Measurements from ENCODE around the gene C1QTNF6. TPM values are rescaled to one million over a fixed set of nuclear protein-coding genes. Genes with fewer than 3 reads are reported as not detected.
"Not testable (repeated sequence)": the region's sequence is repeated elsewhere in the genome, so short reads cannot be mapped to it uniquely, and the experiment has no call there.

Gene C1QTNF6
- total RNA-seq, 1 donor from 2014 or later = 6.1 TPM

DNA sequence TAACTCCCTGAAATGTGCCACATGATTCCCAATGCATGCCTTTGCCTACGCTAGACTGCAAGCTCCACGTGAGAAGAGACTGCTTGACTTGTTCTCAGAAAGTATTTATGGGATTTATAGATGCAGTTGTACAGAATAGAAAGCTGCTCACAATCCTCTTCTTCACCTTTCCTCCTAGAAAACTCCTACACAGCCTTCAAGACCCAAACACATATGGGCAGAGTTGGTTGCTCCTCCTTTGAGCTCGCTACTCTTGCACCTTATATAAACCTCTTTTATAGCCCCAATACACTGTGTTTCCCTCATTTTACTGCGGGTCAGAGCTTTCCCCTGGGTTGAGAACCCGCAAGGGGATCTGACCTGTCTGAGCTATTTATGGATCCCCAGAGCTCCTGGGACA is 16.4 kb downstream of the C1QTNF6 start:
- DNase-seq = no peak
- Histone ChIP-seq H3K27ac (no peak overlapping the region), H3K9me3 (no peaks in the 10 kb centered on the region), H3K27me3 (no peaks in the 10 kb centered on the region), H3K4me1 (peaks cover 21% of the 10 kb centered on the region), H3K4me3 (no peak overlapping the region), H3K36me3 (no peaks in the 10 kb centered on the region)
- TF ChIP-seq, protein P1, sequence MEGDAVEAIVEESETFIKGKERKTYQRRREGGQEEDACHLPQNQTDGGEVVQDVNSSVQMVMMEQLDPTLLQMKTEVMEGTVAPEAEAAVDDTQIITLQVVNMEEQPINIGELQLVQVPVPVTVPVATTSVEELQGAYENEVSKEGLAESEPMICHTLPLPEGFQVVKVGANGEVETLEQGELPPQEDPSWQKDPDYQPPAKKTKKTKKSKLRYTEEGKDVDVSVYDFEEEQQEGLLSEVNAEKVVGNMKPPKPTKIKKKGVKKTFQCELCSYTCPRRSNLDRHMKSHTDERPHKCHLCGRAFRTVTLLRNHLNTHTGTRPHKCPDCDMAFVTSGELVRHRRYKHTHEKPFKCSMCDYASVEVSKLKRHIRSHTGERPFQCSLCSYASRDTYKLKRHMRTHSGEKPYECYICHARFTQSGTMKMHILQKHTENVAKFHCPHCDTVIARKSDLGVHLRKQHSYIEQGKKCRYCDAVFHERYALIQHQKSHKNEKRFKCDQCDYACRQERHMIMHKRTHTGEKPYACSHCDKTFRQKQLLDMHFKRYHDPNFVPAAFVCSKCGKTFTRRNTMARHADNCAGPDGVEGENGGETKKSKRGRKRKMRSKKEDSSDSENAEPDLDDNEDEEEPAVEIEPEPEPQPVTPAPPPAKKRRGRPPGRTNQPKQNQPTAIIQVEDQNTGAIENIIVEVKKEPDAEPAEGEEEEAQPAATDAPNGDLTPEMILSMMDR (IDR thresholded peaks at IDR 0.05) = no peak
- ATAC-seq = no peak
- intact Hi-C loops (cut with DNase I) = no loop called here

DNA sequence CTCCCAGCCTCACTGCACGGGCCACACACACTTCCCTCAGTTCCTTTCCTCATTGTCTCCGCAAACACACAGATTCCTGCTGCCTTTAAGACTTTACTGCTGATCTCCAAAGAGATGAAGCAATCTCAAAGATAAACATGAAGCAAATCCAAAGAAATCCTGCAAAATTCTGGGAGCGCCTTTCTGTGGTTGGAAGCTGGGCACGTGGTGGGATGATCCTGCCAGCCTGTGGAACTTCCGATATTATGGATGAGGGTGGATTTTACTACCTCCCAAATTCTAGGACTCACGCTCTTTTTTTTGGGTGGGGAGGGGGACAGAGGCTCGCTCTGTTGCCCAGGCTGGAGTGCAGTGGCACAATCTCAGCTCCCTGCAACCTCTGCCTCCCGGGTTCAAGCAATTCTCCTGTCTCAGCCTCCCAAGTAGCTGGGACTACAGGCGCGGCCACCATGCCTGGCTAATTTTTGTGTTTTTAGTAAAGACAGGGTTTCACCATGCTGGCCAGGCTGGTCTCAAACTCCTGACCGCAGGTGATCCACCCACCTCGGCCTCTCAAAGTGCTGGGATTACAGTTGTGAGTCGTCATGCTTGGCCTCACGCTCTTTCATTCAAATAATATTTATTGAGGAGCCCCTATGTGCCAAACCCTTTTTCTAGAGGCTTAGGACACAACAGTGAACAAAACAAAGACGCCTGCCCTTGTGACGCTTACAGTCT is 17.2 kb downstream of the C1QTNF6 start:
- H3K27ac ChIP-seq; intact Hi-C loops (cut with DNase I); ATAC-seq; H3K27me3 ChIP-seq; H3K36me3 ChIP-seq; DNase-seq; H3K9me3 ChIP-seq; H3K4me3 ChIP-seq: not testable (repeated sequence)
- peaks cover 14% of the 10 kb centered on the region for H3K4me1 ChIP-seq

DNA sequence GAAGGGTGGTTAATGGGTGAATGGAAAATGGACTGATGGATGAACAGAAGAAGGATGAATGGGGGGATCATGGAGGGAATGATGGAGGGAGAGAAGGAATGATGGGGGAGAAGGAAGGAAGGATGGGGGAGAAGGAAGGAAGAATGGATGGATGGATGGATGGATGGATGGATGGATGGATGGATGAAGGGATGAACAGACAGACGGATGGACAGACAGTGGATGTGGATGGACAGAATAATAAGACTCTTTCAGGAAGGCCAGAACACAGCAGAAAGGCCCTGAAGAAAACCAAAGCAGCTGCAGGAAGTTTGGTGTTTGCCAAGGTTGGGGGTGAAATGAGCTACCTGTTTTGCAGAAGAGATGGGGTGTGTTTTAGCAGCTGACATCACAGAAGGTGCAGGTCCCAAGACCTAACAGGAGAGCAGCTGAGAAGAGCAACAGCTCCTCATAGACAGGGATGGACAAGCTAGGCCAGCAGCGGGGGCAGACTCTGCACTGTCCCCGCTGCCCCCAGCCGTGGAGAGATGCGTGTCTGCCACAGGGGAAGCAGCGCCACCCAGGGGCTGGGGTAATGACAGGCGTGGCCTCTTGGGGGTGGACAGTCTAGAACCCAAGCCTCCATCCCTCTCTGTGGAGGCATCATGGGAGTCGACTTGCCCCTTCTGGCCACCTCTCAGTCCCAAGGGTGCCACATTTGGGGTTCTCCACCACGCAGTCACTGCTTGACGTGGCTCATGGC is 17.9 kb downstream of the C1QTNF6 start:
- ATAC-seq (no peak), DNase-seq (peak; percentile 59)
- Histone ChIP-seq H3K36me3 (no peaks in the 10 kb centered on the region), H3K27me3 (no peaks in the 10 kb centered on the region), H3K4me1 (peaks cover 11% of the 10 kb centered on the region), H3K4me3 (no peak overlapping the region), H3K9me3 (no peaks in the 10 kb centered on the region), H3K27ac (no peak overlapping the region)
- intact Hi-C loops (cut with DNase I) = no loop called here
- TF ChIP-seq, protein P1 (IDR thresholded peaks at IDR 0.05) = no peak

DNA sequence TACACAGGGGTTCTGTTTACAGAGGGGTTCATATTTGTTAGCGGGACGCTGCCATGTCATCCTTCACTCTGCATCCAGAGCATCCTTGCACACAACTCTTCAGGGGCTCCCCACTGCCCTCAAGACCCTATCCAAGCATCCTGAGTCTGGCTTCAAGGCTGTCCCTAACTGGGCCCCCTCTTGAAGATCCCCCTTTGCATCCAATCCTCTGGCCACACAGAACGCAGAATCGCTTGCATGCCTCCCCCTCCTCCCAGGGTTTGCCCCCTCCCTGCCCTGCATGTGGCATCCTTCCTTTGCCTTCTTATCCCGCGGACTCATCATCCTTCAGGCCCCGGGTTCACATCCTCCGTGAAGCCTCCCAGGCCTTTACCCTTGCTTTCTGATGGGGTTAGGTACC is 18.6 kb downstream of the C1QTNF6 start:
- ATAC-seq (no peak), DNase-seq (no peak)
- Histone ChIP-seq H3K36me3 (no peaks in the 10 kb centered on the region), H3K4me1 (peaks cover 11% of the 10 kb centered on the region), H3K27me3 (no peaks in the 10 kb centered on the region), H3K9me3 (no peaks in the 10 kb centered on the region), H3K27ac (no peak overlapping the region), H3K4me3 (no peak overlapping the region)
- TF ChIP-seq, protein P1 (IDR thresholded peaks at IDR 0.05) = no peak
- intact Hi-C loops (cut with DNase I) = no loop called here

DNA sequence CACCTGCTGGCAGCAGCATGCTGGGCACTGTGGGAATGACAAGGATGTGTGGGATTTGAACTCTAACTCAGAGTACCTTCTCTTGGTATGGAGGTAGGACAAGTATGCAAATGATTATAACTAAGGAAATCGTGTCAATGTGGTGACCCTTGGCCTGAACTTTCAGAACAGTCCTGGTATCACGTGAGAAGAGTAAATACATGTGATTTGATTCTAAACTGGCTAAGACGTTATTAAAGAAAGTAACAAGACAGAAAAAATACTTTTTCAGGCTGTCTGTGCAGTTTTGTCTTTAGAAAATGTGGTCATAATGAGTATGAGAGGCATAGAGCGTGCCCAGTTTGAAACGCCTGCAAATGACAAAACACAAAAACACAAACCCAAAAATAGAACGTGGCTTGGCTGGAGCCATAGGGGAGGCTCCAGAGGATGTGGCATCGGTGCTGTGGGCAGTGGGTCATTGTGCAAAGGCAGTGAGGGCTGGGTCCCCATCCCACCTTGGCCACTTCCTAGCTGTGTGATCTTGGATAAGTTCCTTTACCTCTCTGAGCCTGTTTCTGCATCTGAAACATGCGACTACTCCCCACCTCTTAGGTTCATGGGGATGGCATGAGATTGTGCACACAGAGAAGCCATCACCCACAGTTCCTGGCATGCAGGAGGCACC is 19.9 kb downstream of the C1QTNF6 start:
- Histone ChIP-seq H3K27me3 (no peaks in the 10 kb centered on the region), H3K27ac (peak overlapping the region; percentile 45), H3K9me3 (no peaks in the 10 kb centered on the region), H3K4me1 (peaks cover 11% of the 10 kb centered on the region), H3K4me3 (no peak overlapping the region), H3K36me3 (no peaks in the 10 kb centered on the region)
- ATAC-seq (no peak), DNase-seq (no peak)
- intact Hi-C loops (cut with DNase I) = no loop called here
- TF ChIP-seq, protein P1 (IDR thresholded peaks at IDR 0.05) = no peak

Data from upper lobe of right lung (tissue), 1 donor.